HG03095 (cell line): ENCODE measurements around the gene SLC10A4.
A peak's percentile ranks its signal among the peaks of the same experiment; 100 is the strongest.

Experiments
- ATAC-seq: cut with Tn5 transposase; IDR thresholded peaks from one replicate; pipeline ENCODE4 v1.9.1; 2021; ENCODE audit warnings: moderate library complexity; ENCODE audit not compliant: unreplicated experiment

SLC10A4 gene

GRCh38 chr4:48484494-48485168, 1.5 kb downstream of the SLC10A4 start:
- no peak for ATAC-seq

GRCh38 chr4:48489683-48490011, 6.5 kb downstream of the SLC10A4 start:
- ATAC-seq, result no peak

- no peak for ATAC-seq
Observed at GRCh38 chr4:48490012-48490679, 7.0 kb downstream of the SLC10A4 start, which contains the start of gene ZAR1. Gene ZAR1, plus strand, starts transcription at chr4:48490252. Its CDS starts 40 bp downstream, at chr4:48490292.

DNA sequence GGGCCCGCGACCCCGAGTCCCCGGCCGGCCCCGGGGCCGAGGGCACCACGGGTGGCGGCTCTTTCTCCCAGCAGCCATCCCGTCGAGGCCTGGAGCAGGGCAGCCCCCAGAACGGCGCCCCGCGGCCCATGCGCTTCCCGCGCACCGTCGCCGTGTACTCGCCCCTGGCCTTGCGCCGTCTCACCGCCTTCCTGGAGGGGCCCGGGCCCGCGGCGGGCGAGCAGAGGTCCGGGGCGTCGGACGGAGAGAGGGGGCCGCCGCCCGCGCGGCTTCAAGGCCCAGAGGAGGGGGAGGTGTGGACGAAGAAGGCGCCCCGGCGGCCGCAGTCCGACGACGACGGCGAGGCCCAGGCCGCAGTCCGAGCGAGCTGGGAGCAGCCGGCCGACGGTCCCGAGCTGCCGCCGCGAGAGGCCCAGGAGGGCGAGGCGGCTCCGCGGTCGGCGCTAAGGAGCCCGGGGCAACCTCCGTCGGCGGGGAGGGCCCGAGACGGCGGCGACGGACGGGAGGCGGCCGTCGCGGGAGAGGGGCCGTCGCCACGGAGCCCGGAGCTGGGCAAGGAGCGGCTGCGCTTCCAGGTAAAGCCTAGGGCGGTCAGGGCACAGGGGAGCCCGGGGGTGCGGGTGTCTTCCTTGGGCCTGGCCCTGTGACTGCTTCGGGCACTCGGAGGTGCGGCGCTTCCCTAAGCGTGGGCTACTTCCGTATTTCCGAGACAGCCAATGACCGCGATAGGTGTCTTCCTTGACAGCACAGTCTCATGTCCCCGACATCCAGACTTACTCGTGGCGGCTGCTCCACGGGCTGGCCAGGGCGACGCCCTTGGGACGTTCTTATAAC, 7.8 kb downstream of the SLC10A4 start:
- ATAC-seq, result no peak

GRCh38 chr4:48491514-48492176, 8.5 kb downstream of the SLC10A4 start:
- no peak for ATAC-seq

DNA sequence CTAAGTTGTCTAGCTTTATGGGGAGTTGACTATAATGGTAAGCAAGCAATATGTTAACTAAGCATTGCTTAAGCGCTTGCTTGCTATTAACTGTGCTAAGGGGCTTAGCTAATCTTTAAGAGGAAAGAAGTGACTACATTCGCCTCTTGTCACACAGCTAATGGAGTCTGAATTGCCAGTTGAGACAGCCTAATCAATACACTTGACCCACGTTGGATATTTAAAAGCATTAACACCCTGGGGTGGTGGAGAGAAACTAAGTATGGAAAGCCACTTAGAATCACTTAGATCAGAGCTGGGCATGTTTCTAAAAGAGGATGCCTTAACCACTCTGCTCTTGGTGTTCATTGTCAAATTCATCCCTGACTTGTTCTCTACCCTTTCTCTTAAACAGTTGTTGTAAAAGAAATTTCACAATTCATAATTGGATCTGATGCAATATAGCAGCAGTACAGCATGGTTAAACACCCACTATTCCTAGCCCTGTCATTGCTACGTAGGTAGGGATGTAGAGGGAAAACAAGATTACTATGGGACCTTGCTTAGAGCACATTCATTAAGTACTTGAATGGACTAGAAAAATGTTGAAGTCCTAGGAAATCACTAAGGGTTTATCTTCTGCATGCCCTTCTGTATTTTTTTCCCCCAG, 10.4 kb downstream of the SLC10A4 start:
- ATAC-seq, result no peak

DNA sequence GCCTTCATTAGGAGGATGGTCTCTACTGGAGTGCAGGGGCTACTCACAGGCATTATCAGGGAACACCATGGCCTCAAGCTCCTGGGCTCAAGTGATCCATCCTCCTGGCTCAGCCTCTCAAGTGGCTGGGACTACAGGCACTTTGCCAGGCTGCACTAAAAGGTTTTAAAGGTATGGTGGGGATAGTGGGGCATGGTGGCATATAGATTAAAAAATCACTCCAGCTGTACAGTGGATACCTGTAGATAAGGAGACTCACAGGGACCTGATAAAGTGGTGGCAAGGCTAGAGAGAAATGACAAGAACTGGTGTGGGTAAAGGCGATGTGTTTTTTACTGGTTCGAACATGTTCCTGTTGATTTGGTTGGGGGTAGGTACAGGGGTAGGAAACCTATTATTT, 12.8 kb downstream of the SLC10A4 start:
- no peak for ATAC-seq

DNA sequence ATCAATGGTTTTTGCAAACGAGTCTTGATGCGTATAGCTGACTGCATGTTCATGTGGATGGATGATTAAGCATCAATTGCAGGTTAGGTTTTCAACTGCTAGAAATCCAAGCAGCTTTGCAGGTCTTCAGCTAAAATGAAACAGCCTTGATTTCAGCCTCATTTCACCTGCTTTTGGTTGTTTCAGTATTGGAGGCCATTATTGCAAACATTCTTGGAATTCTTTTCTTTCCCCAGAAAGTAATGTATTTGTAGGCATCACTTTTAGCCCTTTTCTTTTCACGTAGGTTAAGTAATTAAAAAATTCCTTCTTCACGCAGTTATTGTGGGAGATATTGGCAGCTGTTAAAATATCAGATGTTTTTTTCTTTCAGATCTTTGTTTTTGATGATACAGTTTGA, 15.8 kb downstream of the SLC10A4 start:
- no peak for ATAC-seq

DNA sequence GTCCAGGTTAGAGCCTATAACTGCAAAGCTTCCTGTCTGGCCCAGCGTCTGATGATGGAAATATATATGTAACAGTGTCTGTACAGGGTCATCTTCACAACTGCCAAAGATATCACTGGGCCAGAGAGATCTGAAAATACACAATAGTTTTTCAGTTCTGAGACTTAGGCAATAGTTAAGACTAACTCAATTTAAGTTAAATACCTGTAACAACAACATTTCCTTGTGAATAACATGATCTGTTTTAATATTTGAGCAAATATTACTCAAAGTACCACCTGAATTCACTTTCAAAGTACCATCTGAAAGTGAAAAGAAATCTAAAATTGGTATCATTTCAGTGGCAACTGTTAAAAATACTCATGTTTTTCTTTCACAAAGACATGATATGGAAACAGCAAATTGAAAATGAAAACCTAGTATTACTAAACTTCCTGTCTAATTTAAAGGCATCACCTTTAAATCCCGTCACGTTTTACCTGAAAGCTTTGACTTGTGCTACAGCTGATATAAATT, 16.5 kb downstream of the SLC10A4 start:
- peak; percentile 83 for ATAC-seq

GRCh38 chr4:48503233-48504025, 20.3 kb downstream of the SLC10A4 start:
- no peak for ATAC-seq

DNA sequence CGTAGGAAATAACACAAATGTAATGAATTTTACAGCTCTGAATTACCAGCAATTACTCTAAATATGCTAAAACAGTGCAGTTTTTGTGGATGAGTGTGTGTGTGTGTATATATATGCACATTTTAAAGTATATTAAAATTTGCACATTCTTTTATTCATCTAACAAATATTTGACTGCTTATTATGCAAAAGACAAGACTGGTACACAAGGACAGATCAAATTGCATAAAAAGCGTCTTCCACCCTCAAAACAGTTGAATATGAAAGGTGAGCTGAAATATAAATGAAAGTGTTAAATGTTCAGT, 20.8 kb downstream of the SLC10A4 start:
- no peak for ATAC-seq

DNA sequence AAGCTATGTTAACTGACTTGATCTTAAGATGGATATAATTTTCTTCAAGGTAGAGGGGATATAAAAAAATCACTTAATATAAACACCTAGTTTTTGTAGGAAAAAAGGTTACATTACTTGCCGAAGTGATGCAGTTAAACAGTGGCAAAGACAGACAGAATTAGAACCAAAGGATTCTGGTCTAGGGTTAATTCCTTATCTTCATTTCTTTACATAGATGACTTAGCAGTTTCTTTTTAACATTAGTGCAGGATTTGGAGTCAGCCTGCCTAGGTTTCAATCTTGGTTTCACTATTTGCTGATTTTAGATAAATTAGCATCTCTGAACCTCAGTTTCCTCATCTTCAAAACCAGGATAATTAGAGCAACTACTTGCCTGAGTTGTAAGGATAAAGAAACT, 21.2 kb downstream of the SLC10A4 start:
- no peak for ATAC-seq

GRCh38 chr4:48506716-48507115, 23.6 kb downstream of the SLC10A4 start:
- ATAC-seq, result no peak

DNA sequence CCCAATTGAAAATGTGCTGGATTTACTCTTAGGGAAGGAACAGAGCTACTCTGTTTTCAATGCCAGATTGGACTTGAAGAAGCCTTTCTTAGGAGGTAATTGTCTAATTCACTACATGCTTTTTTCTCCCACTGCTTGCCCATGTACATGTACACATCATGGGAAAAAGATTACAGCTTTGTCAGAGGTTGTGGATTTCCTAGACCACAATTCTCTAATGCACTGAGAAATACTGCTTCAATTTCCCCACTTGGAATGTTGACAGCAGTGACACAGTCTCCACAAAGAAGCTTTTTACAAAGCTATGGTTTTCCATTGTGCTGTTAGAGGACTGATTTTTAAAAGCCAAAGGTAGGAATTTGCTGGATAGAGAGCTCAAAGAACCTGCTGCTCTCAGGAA, 26.4 kb downstream of the SLC10A4 start:
- no peak for ATAC-seq

GRCh38 chr4:48518143-48518542, 35.0 kb downstream of the SLC10A4 start:
- ATAC-seq, result no peak

GRCh38 chr4:48526406-48526805, 43.3 kb downstream of the SLC10A4 start:
- no peak for ATAC-seq

- ATAC-seq, result no peak
Observed at GRCh38 chr4:48538358-48538757, 55.2 kb downstream of the SLC10A4 start.
